Measurements from ENCODE around the gene SUMF2.

The SUMF2 gene

DNA sequence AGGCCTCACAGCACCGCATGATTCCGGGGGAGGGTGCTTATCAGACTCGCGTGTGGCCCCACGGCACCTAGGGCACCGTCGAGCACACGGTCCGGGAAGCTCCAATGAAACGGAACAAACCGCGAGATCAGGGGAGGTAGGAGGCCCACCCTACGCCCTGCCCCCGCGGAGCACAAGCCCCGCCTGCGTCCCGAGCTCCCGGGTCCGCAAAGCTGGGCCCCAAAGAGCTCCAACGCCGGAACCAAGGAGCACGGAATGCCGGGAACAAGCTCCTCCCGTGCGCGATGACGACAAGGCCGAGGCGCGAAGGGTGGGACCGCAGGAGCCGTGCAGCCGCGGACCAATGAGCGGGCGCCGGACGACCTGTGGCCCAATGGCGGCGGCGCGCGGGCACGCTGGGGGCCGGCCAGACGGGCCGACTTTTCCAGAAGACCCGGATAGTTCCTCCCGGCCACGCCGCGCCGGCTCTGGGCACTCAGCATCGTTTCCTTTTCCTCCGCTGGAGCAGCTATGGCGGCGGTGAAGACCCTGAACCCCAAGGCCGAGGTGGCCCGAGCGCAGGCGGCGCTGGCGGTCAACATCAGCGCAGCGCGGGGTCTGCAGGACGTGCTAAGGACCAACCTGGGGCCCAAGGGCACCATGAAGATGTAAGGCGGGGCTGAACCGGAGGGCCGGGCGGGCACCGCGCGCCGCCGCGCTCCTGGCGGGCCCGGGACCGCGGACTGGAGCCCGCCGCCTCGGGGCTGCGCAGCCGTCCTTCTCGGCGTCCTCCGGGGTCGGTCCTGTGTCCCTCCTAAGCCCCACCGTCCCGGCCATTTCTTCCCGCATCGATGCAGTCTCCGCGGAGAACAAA, 12.5 kb upstream of the SUMF2 start, which contains the start of the genes CCT6A and PSPH:
TSS of gene CCT6A (plus strand) at position 427 of the 853 bp plus-strand sequence. CDS start at position 511, 84 bp downstream.
TSS of gene PSPH (minus strand) at position 106 of the 853 bp plus-strand sequence. CDS start 30,232 bp downstream, outside the sequence.
- H3K27ac ChIP-seq, result peak within 1 kb of the TSS; percentile 90
- no peak for TF ChIP-seq ZFX (IDR thresholded peaks at IDR 0.05; ENCODE audit: borderline replicate concordance)
- TF ChIP-seq, protein P1, sequence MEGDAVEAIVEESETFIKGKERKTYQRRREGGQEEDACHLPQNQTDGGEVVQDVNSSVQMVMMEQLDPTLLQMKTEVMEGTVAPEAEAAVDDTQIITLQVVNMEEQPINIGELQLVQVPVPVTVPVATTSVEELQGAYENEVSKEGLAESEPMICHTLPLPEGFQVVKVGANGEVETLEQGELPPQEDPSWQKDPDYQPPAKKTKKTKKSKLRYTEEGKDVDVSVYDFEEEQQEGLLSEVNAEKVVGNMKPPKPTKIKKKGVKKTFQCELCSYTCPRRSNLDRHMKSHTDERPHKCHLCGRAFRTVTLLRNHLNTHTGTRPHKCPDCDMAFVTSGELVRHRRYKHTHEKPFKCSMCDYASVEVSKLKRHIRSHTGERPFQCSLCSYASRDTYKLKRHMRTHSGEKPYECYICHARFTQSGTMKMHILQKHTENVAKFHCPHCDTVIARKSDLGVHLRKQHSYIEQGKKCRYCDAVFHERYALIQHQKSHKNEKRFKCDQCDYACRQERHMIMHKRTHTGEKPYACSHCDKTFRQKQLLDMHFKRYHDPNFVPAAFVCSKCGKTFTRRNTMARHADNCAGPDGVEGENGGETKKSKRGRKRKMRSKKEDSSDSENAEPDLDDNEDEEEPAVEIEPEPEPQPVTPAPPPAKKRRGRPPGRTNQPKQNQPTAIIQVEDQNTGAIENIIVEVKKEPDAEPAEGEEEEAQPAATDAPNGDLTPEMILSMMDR (IDR thresholded peaks at IDR 0.05), result no peak

GRCh38 chr7:56053379-56053778, 10.7 kb upstream of the SUMF2 start:
- peak overlapping the region; percentile 90; the same call in 1 of the 2 replicates for H3K27ac ChIP-seq
- TF ChIP-seq, protein P1 (IDR thresholded peaks at IDR 0.05), result no peak
- no peak for TF ChIP-seq ZFX (IDR thresholded peaks at IDR 0.05; ENCODE audit: borderline replicate concordance)

DNA sequence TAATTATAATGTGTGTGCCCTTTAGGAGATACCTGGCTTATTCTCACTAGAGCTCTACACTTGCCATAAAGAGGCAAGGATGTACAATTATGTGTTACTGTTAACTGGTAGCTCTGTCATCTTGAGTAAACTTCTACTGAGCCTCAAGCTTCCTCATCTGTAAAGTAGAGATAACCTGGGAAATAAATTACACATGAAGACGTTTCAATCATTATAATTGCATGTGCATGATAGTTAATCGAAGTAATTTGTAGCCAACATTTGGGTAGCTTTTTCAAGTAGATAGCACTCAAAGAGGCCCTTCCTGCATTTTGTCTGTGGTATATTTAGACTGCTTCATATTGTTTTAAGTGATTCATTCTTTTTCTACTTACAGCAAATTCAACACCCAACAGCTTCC, 10.1 kb upstream of the SUMF2 start:
- H3K27ac ChIP-seq, result 0 out of 2 replicates have a peak overlapping the region, but pooled peaks have one; percentile 90
- TF ChIP-seq ZFX (IDR thresholded peaks at IDR 0.05; ENCODE audit: borderline replicate concordance), result no peak
- TF ChIP-seq, protein P1 (IDR thresholded peaks at IDR 0.05), result no peak

DNA sequence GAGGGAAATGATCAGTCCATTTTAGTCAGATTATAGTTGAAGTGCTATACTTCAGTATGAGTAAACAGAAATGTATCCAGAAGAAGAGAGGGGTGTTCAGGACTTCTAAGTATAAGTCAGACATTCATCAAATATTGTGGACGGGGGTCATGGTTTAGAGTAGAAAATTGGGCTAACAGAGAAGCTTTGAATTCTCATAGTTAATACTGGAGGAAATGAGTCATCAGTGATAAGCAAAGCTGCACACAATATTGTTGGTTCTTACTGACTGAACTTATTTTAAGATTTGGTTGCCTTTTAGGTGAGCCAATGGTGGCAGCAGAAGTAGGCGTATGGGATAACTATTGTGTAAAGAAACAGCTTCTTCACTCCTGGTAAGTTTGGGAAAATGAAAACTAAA, 1.7 kb upstream of the SUMF2 start:
- peak overlapping the region; percentile 93 for H3K27ac ChIP-seq
- no peak for TF ChIP-seq ZFX (IDR thresholded peaks at IDR 0.05; ENCODE audit: borderline replicate concordance)
- TF ChIP-seq, protein P1 (IDR thresholded peaks at IDR 0.05), result no peak

DNA sequence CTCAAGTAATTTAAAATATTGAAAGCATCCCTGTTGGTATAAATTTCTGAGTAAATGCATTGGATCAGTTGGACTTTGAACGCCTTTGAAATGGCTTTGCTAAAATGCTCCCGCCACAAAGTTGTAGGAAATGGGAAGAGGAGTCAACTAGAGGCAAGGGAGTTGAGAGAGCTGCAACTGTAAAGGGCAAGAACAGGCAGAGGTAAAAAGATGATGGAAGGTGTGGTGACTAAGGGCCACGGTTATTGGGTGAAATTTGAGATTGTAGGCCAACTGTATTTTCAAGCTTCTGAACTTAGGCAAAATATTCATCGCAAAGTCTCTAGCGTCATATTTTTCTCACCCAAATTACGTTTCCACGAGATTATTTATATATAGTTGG, 595 bp upstream of the SUMF2 start:
- H3K27ac ChIP-seq, result peak overlapping the region; percentile 93

DNA sequence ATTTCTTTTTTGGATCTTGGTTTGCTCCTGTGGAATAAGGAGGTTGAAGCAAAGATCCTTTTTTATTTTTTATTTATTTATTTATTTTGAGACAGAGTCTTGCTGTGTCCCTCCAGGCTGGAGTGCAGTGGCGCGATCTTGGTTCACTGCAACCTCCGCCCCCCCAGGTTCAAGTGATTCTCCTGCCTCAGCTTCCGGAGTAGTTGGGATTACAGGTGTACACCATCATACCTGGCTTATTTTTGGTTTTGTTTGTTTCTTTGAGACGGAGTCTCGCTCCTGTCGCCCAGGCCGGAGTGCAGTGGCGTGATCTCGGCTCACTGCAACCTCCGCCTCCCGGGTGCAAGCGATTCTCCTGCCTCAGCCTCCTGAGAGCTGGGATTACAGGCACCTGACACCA, 2.3 kb downstream of the SUMF2 start:
- peak overlapping the region; percentile 93; the same call in 1 of the 2 replicates for H3K27ac ChIP-seq

More for the DNA sequence above, 595 bp upstream of the SUMF2 start:
- no peak for TF ChIP-seq ZFX (IDR thresholded peaks at IDR 0.05; ENCODE audit: borderline replicate concordance)
- TF ChIP-seq, protein P1 (IDR thresholded peaks at IDR 0.05), result no peak

GRCh38 chr7:56074371-56074791, 10.3 kb downstream of the SUMF2 start:
- H3K27ac ChIP-seq, result peak overlapping the region; percentile 32
- TF ChIP-seq, protein P1 (IDR thresholded peaks at IDR 0.05), result peak; percentile 98
- TF ChIP-seq ZFX (IDR thresholded peaks at IDR 0.05; ENCODE audit: borderline replicate concordance), result no peak
